Natural killer cell (primary cell): ENCODE data around the gene KRT34. TPM values are rescaled to one million over a fixed set of nuclear protein-coding genes. Genes with fewer than 3 reads are reported as not detected.
"Not testable (repeated sequence)": the region's sequence is repeated elsewhere in the genome, so short reads cannot be mapped to it uniquely, and the experiment has no call there.

ENCODE experiments used
- ATAC-seq, 3 donors: fragments of 150-1000 bp in 2 of 3; fragments of 200-7000 bp in 1 of 3; cut with Tn5 transposase; 1 replicate in 1 of 3; 2 replicates in 2 of 3; pipeline ENCODE4 v1.10.0; 2021; ENCODE audit warnings: mild to moderate bottlenecking in 2 of 3, moderate library complexity in 2 of 3
- DNase-seq, 2 donors: peaks; one replicate each; pipeline versions ENCODE4 v3.0.0 to v3.0.0-alpha.2; 2013 to 2021; ENCODE audit warnings: mixed read lengths in 1 of 2
- H3K27ac ChIP-seq: one replicate; pipeline ENCODE4 v1.5.1; 2013; ENCODE audit warnings: mild to moderate bottlenecking, low read length
- H3K27me3 ChIP-seq: one replicate; pipeline ENCODE4 v1.6.1; 2013; ENCODE audit warnings: low read length; ENCODE audit not compliant: control insufficient read depth, insufficient read depth
- H3K36me3 ChIP-seq: one replicate; pipeline ENCODE4 v1.6.1; 2013; ENCODE audit warnings: low read length; ENCODE audit not compliant: control insufficient read depth, insufficient read depth
- H3K4me1 ChIP-seq: one replicate; pipeline ENCODE4 v1.6.1; 2013; ENCODE audit warnings: low read length; ENCODE audit not compliant: control insufficient read depth, insufficient read depth
- H3K4me3 ChIP-seq: one replicate; pipeline ENCODE4 v1.5.1; 2013; ENCODE audit warnings: low read length
- H3K9me3 ChIP-seq: one replicate; pipeline ENCODE4 v1.6.1; 2013; ENCODE audit warnings: low read length; ENCODE audit not compliant: control insufficient read depth, insufficient read depth
- H3K27ac Mint-ChIP-seq, 2 donors: one replicate each; pipeline ENCODE4 v1.8.0; 2022; ENCODE audit warnings: mild to moderate bottlenecking in 2 of 2, mixed read lengths in 2 of 2, moderate library complexity in 1 of 2
- H3K27me3 Mint-ChIP-seq, 2 donors: one replicate each; pipeline ENCODE4 v1.8.0; 2022; ENCODE audit warnings: low read depth in 2 of 2, mixed read lengths in 2 of 2
- H3K36me3 Mint-ChIP-seq: one replicate; pipeline ENCODE4 v1.8.0; 2022; ENCODE audit warnings: mixed read lengths
- H3K4me1 Mint-ChIP-seq, 2 donors: one replicate each; pipeline ENCODE4 v1.8.0; 2022; ENCODE audit warnings: mixed read lengths in 2 of 2
- H3K4me3 Mint-ChIP-seq: one replicate; pipeline ENCODE4 v1.8.0; 2022; ENCODE audit warnings: mild to moderate bottlenecking, moderate library complexity, mixed read lengths
- H3K9me3 Mint-ChIP-seq, 2 donors: one replicate each; pipeline ENCODE4 v1.8.0; 2022; ENCODE audit warnings: mixed read lengths in 2 of 2
- WGBS: methylation state at CpG from one replicate; pipeline ENCODE4 v1.1.7; 2013; ENCODE audit warnings: missing lambda C conversion rate; ENCODE audit not compliant: insufficient coverage; 5-methylcytosine and 5-hydroxymethylcytosine counted together
- intact Hi-C: fragments of 100-400 bp; cut with micrococcal nuclease; formaldehyde crosslinking; loops from one replicate; pipeline ENCODE4 v1.14.2; 2022
- total RNA-seq, 4 donors: library from RNA; stranded (reverse); fragments of 120-200 nt in 1 of 4; gene quantifications; one replicate each; pipeline versions ENCODE4 v1.2.3 to v1.2.4, GENCODE V29; 2013 to 2022
- TF ChIP-seq, protein P1 (sequence below): fragments of 200-600 bp; IDR thresholded peaks from one replicate; pipeline ENCODE4 v1.8.0; 2022; ENCODE audit warnings: antibody characterized with exemption

KRT34 gene
- total RNA-seq, 3 donors from 2014 or later (not counting 1 experiment from before 2014, with no cell fraction given), result not detected

DNA sequence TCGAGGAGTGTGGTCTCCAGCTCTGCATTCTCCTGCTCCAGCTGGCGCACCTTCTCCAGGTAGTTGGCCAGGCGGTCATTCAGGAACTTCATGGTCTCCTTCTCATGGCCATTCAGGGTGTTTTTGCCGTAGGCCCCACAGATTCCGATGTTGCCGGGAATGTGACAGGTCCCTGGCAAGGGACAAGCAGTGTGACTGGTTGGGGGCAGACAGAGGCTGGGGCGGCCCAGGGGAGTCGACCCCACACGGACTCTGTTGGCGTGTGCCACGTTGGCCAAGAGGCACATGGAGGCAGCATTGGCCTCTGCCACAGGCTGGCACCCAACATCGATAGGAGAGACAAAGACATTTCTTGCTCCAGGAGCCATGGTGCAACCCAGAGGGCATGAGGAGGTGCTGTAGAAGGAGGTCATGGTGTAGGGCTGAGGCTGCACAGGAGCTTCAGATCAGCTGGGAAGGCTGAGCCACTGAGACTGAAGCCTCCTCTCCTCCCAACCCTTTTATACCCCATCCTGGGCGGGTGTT is 42.1 kb upstream of the KRT34 start, which contains the start of gene KRT37:
TSS of gene KRT37 (minus strand) at position 475 of the 525 bp plus-strand sequence. CDS start at position 413, 62 bp downstream.
- Mint-ChIP-seq H3K4me3 (no peak within 1 kb of the TSS), H3K9me3 (no peaks in the 10 kb centered on the region), H3K27ac (no peak within 1 kb of the TSS), H3K4me1 (no peaks in the 10 kb centered on the region), H3K27me3 (peaks cover 0 to 27% of the 10 kb centered on the region in 2 donors), H3K36me3 (no peaks in the 10 kb centered on the region)
- peaks cover 12% of the 10 kb centered on the region for H3K4me1 ChIP-seq
- no peak for ATAC-seq
- H3K27ac ChIP-seq, result no peak within 1 kb of the TSS
- DNase-seq, result no peak
- intact Hi-C loops, result no loop called here
- no peak within 1 kb of the TSS for H3K4me3 ChIP-seq
- TF ChIP-seq, protein P1, sequence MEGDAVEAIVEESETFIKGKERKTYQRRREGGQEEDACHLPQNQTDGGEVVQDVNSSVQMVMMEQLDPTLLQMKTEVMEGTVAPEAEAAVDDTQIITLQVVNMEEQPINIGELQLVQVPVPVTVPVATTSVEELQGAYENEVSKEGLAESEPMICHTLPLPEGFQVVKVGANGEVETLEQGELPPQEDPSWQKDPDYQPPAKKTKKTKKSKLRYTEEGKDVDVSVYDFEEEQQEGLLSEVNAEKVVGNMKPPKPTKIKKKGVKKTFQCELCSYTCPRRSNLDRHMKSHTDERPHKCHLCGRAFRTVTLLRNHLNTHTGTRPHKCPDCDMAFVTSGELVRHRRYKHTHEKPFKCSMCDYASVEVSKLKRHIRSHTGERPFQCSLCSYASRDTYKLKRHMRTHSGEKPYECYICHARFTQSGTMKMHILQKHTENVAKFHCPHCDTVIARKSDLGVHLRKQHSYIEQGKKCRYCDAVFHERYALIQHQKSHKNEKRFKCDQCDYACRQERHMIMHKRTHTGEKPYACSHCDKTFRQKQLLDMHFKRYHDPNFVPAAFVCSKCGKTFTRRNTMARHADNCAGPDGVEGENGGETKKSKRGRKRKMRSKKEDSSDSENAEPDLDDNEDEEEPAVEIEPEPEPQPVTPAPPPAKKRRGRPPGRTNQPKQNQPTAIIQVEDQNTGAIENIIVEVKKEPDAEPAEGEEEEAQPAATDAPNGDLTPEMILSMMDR, result no peak
- H3K36me3 ChIP-seq, result no peaks in the 10 kb centered on the region
- 95% methylated on average over 12 of the region's 13 CpGs for WGBS
- no peaks in the 10 kb centered on the region for H3K27me3 ChIP-seq
- H3K9me3 ChIP-seq, result no peaks in the 10 kb centered on the region

DNA sequence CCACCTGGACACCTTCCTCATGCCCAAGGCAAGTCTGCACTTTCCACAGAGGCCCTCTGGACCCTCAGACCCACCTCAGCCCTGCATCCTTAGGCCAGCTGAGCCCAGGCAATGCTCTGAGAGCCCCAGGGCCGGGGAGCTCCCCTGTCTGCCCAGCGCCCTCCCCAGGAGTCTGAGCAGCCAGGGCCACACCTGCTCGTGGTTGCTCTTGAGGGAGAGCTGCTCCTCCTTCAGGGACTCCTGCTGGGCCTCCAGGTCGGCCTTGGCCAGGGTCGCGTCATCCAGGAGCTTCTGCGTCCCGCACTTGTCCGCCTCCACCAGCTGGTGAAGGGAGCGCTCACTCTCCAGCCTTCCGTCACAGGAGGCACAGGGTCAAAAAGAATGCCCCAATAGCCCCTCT is 40.5 kb upstream of the KRT34 start:
- H3K27ac ChIP-seq, H3K36me3 Mint-ChIP-seq, H3K4me1 Mint-ChIP-seq, ATAC-seq, H3K36me3 ChIP-seq, H3K4me3 ChIP-seq, H3K27me3 ChIP-seq, H3K9me3 ChIP-seq, DNase-seq, H3K9me3 Mint-ChIP-seq, H3K4me3 Mint-ChIP-seq, H3K27ac Mint-ChIP-seq, intact Hi-C loops: not testable (repeated sequence)
- H3K4me1 ChIP-seq, result peaks cover 13% of the 10 kb centered on the region
- WGBS, result 87% methylated on average over 11 of the region's 11 CpGs
- peaks cover 0 to 21% of the 10 kb centered on the region in 2 donors for H3K27me3 Mint-ChIP-seq

DNA sequence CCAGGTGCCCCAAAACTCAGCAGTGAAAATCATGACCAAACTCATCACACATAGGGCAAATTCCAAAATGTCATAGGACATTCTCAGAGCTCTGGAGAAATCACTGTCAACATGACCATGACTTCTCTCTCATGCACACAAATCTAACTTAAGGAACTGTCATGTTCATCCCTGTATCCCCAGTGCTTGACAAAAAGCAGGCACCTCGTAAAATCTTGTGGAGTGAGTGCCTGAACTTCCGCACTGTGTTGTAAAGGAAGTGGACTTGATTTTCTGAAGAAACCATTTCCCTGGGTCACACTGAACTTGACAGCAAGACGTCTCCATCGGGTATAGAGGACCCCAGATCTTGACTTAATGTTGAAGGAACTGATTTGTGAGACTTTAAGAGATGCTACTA is 39.5 kb upstream of the KRT34 start:
- TF ChIP-seq, protein P1, result no peak
- peaks cover 3 to 23% of the 10 kb centered on the region in 2 donors for H3K27me3 Mint-ChIP-seq
- Histone ChIP-seq H3K4me1 (peaks cover 13% of the 10 kb centered on the region), H3K4me3 (no peak overlapping the region), H3K27me3 (no peaks in the 10 kb centered on the region), H3K9me3 (no peaks in the 10 kb centered on the region), H3K27ac (no peak overlapping the region), H3K36me3 (no peaks in the 10 kb centered on the region)
- ATAC-seq, result no peak
- no peak overlapping the region for H3K4me3 Mint-ChIP-seq
- no peaks in the 10 kb centered on the region for H3K9me3 Mint-ChIP-seq
- no peaks in the 10 kb centered on the region for H3K36me3 Mint-ChIP-seq
- intact Hi-C loops, result no loop called here
- DNase-seq, result no peak
- WGBS, result 72% methylated on average over 4 of the region's 4 CpGs
- no peaks in the 10 kb centered on the region for H3K4me1 Mint-ChIP-seq
- no peak overlapping the region for H3K27ac Mint-ChIP-seq

DNA sequence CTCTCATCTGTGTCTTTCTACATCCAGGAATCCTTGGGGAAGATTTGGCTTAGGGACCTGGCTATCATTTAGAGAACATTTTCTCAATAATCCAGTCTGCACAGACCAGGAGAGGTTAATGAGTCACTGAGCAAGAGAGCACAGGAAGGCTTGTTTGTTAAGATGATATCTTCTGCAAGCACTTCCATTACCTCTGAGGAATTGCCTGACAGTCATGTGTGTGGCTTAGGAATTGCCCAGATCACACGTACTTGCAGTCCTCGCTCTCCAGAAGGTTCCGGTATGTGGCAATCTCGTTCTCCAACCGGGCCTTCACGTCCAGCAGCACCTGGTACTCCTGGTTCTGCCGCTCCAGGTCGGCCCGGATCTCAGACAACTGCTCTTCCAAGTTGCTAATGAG is 39.0 kb upstream of the KRT34 start:
- H3K27me3 Mint-ChIP-seq, result peaks cover 3 to 23% of the 10 kb centered on the region in 2 donors
- H3K4me3 Mint-ChIP-seq, result no peak overlapping the region
- ATAC-seq (no peak), DNase-seq (no peak)
- H3K4me1 ChIP-seq, result peaks cover 13% of the 10 kb centered on the region
- H3K27ac ChIP-seq, result no peak overlapping the region
- no peaks in the 10 kb centered on the region for H3K36me3 ChIP-seq
- H3K4me1 Mint-ChIP-seq, result no peaks in the 10 kb centered on the region
- TF ChIP-seq, protein P1, result no peak
- no peaks in the 10 kb centered on the region for H3K27me3 ChIP-seq
- no peaks in the 10 kb centered on the region for H3K9me3 Mint-ChIP-seq
- H3K9me3 ChIP-seq, result no peaks in the 10 kb centered on the region
- no peaks in the 10 kb centered on the region for H3K36me3 Mint-ChIP-seq
- H3K4me3 ChIP-seq, result no peak overlapping the region
- intact Hi-C loops, result no loop called here
- WGBS, result 80% methylated on average over 9 of the region's 9 CpGs
- no peak overlapping the region for H3K27ac Mint-ChIP-seq
